Activated CD4-positive, alpha-beta T cell treated with anti-CD3 and anti-CD28 coated beads for 48 hours (primary cell): ENCODE results near the gene SCP2.

ENCODE experiments used
- DNase-seq: peaks from one replicate; pipeline ENCODE4 v3.0.0-alpha.2; 2020

SCP2 gene

GRCh38 chr1:53046930-53047329, 119.9 kb downstream of the SCP2 start:
- no peak for DNase-seq

- DNase-seq: peak; percentile 15
These were observed 121.0 kb downstream of the SCP2 start for GRCh38 chr1:53047737-53048736.

GRCh38 chr1:53048960-53049573, 122.0 kb downstream of the SCP2 start:
- no peak for DNase-seq

GRCh38 chr1:53049574-53049967, 122.5 kb downstream of the SCP2 start:
- DNase-seq: no peak

GRCh38 chr1:53050310-53050709, 123.2 kb downstream of the SCP2 start:
- no peak for DNase-seq

GRCh38 chr1:53051676-53052075, 124.6 kb downstream of the SCP2 start:
- DNase-seq: no peak

- DNase-seq: no peak
These were observed 130.1 kb downstream of the SCP2 start for GRCh38 chr1:53057127-53057526.

- no peak for DNase-seq
These were observed 133.5 kb downstream of the SCP2 start for GRCh38 chr1:53060579-53060978.

- no peak for DNase-seq
These were observed 134.2 kb downstream of the SCP2 start for GRCh38 chr1:53061123-53061858.

GRCh38 chr1:53061859-53062707, 135.0 kb downstream of the SCP2 start, which contains the start of gene PODN:
PODN (plus strand) TSS chr1:53062213; CDS start chr1:53069856, 7,643 bp downstream.
- peak; percentile 30 for DNase-seq

- no peak for DNase-seq
These were observed 135.9 kb downstream of the SCP2 start for GRCh38 chr1:53062708-53063591.

- no peak for DNase-seq
These were observed 136.9 kb downstream of the SCP2 start for GRCh38 chr1:53063744-53064515.

GRCh38 chr1:53065391-53065790, 138.3 kb downstream of the SCP2 start:
- DNase-seq: no peak

- DNase-seq: no peak
These were observed 139.4 kb downstream of the SCP2 start for GRCh38 chr1:53066488-53066887.

GRCh38 chr1:53066891-53067738, 140.0 kb downstream of the SCP2 start:
- no peak for DNase-seq

GRCh38 chr1:53067886-53068285, 140.8 kb downstream of the SCP2 start:
- no peak for DNase-seq

GRCh38 chr1:53068314-53069099, 141.4 kb downstream of the SCP2 start:
- no peak for DNase-seq

- DNase-seq: no peak
These were observed 142.2 kb downstream of the SCP2 start for GRCh38 chr1:53069265-53069662.
